ENCODE data around the gene SEZ6L. TPM values are rescaled to one million over a fixed set of nuclear protein-coding genes. Genes with fewer than 3 reads are reported as not detected.

The SEZ6L gene
- polyA plus RNA-seq, 1 donor (not counting 4 experiments of a cell fraction or from before 2014, with no cell fraction given), result not detected

DNA sequence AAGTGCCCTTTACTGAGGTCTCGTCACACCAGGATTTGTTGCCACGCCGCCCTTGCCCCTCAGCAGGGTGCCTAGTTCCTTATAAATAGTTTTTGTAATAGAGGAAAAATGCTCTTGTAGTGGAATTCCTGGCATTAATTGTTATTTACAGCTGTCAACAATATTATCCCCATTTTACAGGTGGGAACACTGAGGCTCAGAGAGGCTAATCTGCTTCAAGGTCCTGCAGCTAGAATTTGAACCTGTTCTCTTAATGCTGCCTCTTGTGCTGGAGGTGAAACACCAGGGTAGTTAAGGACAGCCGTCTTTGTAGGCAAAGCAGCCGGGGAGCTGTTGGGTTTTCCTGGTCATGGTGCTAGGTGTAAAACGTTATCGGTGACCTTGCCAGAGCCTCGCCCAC, 159.0 kb downstream of the SEZ6L start:
- H3K9ac ChIP-seq (ENCODE audit: control insufficient read depth, extremely low read depth, insufficient read depth, low read length), result no peak overlapping the region
- H3K9me3 ChIP-seq (ENCODE audit: control insufficient read depth, low read depth, low read length), result no peaks in the 10 kb centered on the region
- TF ChIP-seq EZH2 (IDR thresholded peaks at IDR 0.05; ENCODE audit: low read length), result no peak
- TF ChIP-seq, protein P1, sequence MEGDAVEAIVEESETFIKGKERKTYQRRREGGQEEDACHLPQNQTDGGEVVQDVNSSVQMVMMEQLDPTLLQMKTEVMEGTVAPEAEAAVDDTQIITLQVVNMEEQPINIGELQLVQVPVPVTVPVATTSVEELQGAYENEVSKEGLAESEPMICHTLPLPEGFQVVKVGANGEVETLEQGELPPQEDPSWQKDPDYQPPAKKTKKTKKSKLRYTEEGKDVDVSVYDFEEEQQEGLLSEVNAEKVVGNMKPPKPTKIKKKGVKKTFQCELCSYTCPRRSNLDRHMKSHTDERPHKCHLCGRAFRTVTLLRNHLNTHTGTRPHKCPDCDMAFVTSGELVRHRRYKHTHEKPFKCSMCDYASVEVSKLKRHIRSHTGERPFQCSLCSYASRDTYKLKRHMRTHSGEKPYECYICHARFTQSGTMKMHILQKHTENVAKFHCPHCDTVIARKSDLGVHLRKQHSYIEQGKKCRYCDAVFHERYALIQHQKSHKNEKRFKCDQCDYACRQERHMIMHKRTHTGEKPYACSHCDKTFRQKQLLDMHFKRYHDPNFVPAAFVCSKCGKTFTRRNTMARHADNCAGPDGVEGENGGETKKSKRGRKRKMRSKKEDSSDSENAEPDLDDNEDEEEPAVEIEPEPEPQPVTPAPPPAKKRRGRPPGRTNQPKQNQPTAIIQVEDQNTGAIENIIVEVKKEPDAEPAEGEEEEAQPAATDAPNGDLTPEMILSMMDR (optimal IDR thresholded peaks at IDR 0.05 in 1 of 3, IDR thresholded peaks at IDR 0.05 in 1 of 3, conservative IDR thresholded peaks at IDR 0.05 in 1 of 3; ENCODE audit: extremely low read depth in 1 of 3, insufficient read depth in 2 of 3, low read length in 3 of 3), result no peak
- H3K27ac ChIP-seq (ENCODE audit: control insufficient read depth, insufficient read depth, low read length), result no peak overlapping the region
- no peak for DNase-seq (ENCODE audit: low read depth, low spot score)
- no peaks in the 10 kb centered on the region for H3K9me1 ChIP-seq (ENCODE audit: control insufficient read depth, extremely low read depth, insufficient read depth, low read length)
- dilution Hi-C loops (cut with MboI; ENCODE audit: extremely low pct_ligation_motif_present, low sequenced_read_pairs), result no loop called here
- H3K27me3 ChIP-seq (ENCODE audit: control insufficient read depth, extremely low read depth, insufficient read depth, low read length), result peaks cover 3% of the 10 kb centered on the region
- H3K4me1 ChIP-seq (ENCODE audit: control insufficient read depth, extremely low read depth, insufficient read depth, low read length), result peaks cover 2% of the 10 kb centered on the region
- no peak overlapping the region for H2AFZ ChIP-seq (ENCODE audit: control insufficient read depth, low read length)
- H3K79me2 ChIP-seq (ENCODE audit: control insufficient read depth, insufficient read depth, low read length), result no peaks in the 10 kb centered on the region
- no peak overlapping the region for H3K4me3 ChIP-seq (ENCODE audit: control insufficient read depth in 2 of 3, extremely low read depth in 1 of 3, insufficient read depth in 2 of 3, low read depth in 1 of 3, low read length in 3 of 3)
- H3K36me3 ChIP-seq (ENCODE audit: control insufficient read depth in 2 of 2, extremely low read depth in 1 of 2, insufficient read depth in 2 of 2, low read length in 2 of 2), result no peaks in the 10 kb centered on the region
- FAIRE-seq, result no peak
- H3K4me2 ChIP-seq (ENCODE audit: control insufficient read depth, extremely low read depth, insufficient read depth, low read depth, low read length), result no peak overlapping the region
- no peaks in the 10 kb centered on the region for H4K20me1 ChIP-seq (ENCODE audit: control insufficient read depth, extremely low read depth, insufficient read depth, low read length)

DNA sequence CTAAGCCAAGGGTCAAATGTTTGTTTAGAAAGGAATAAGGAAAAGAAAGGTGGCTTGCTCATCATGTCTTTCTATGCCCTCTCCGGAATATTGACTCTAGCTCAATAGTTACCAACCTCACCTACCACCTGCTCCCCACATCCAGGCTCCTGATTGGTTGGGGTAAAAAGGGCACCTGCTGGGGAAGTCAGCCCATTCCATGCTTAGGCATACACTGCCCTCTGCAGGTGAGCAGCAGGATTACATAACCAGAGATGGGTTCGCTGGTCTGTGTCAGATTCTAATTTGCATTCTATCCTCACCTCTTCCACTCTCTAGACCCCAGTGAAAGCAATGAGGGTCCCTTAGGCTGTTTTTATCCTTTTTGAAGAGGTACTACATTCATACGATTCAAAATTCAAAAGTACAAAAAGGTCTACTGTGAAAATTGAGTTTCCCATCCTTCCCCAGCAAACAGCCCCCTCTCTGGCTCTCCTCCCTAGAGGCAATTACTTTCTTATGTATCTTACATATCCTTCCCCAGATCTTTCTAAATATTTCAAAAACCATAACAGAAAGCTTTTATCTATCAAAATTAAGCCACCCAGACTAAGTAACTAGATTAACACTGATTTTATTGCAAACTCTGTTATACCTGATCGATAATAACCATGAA, 161.8 kb downstream of the SEZ6L start:
- FAIRE-seq, result peak; percentile 94

More for the DNA sequence above, 161.8 kb downstream of the SEZ6L start:
- TF ChIP-seq EZH2 (IDR thresholded peaks at IDR 0.05; ENCODE audit: low read length), result no peak
- TF ChIP-seq, protein P1 (optimal IDR thresholded peaks at IDR 0.05 in 1 of 3, IDR thresholded peaks at IDR 0.05 in 1 of 3, conservative IDR thresholded peaks at IDR 0.05 in 1 of 3; ENCODE audit: extremely low read depth in 1 of 3, insufficient read depth in 2 of 3, low read length in 3 of 3), result peak; percentile 85 to 99 (median 96)
- no peaks in the 10 kb centered on the region for H3K79me2 ChIP-seq (ENCODE audit: control insufficient read depth, insufficient read depth, low read length)
- no peak overlapping the region for H2AFZ ChIP-seq (ENCODE audit: control insufficient read depth, low read length)
- H3K4me2 ChIP-seq (ENCODE audit: control insufficient read depth, extremely low read depth, insufficient read depth, low read depth, low read length), result no peak overlapping the region
- no peaks in the 10 kb centered on the region for H3K9me1 ChIP-seq (ENCODE audit: control insufficient read depth, extremely low read depth, insufficient read depth, low read length)
- no peaks in the 10 kb centered on the region for H3K4me1 ChIP-seq (ENCODE audit: control insufficient read depth, extremely low read depth, insufficient read depth, low read length)
- dilution Hi-C loops (cut with MboI; ENCODE audit: extremely low pct_ligation_motif_present, low sequenced_read_pairs), result no loop called here
- H3K27ac ChIP-seq (ENCODE audit: control insufficient read depth, insufficient read depth, low read length), result no peak overlapping the region
- peak; percentile 50 for DNase-seq (ENCODE audit: low read depth, low spot score)
- no peaks in the 10 kb centered on the region for H4K20me1 ChIP-seq (ENCODE audit: control insufficient read depth, extremely low read depth, insufficient read depth, low read length)
- H3K9me3 ChIP-seq (ENCODE audit: control insufficient read depth, low read depth, low read length), result no peaks in the 10 kb centered on the region
- H3K4me3 ChIP-seq (ENCODE audit: control insufficient read depth in 2 of 3, extremely low read depth in 1 of 3, insufficient read depth in 2 of 3, low read depth in 1 of 3, low read length in 3 of 3), result no peak overlapping the region
- no peaks in the 10 kb centered on the region for H3K36me3 ChIP-seq (ENCODE audit: control insufficient read depth in 2 of 2, extremely low read depth in 1 of 2, insufficient read depth in 2 of 2, low read length in 2 of 2)
- H3K9ac ChIP-seq (ENCODE audit: control insufficient read depth, extremely low read depth, insufficient read depth, low read length), result no peak overlapping the region
- H3K27me3 ChIP-seq (ENCODE audit: control insufficient read depth, extremely low read depth, insufficient read depth, low read length), result peaks cover 3% of the 10 kb centered on the region
